Ascending aorta (tissue), 2 donors: ENCODE results near the gene GALNT13. TPM values are rescaled to one million over a fixed set of nuclear protein-coding genes. Genes with fewer than 3 reads are reported as not detected.

ENCODE experiments used
- DNase-seq, 2 donors: peaks; one replicate each; pipeline ENCODE4 v3.0.0-alpha.2; 2019; ENCODE audit warnings: low spot score in 2 of 2
- H3K27ac ChIP-seq, 2 donors: fragments of 200-600 bp; sonication (generic); one replicate each; pipeline ENCODE4 v1.5.1; 2016 to 2017; ENCODE audit warnings: mild to moderate bottlenecking in 1 of 2
- H3K27me3 ChIP-seq: fragments of 200-600 bp; sonication (generic); one replicate; pipeline ENCODE4 v1.5.1; 2017
- H3K36me3 ChIP-seq, 2 donors: fragments of 200-600 bp; sonication (generic); one replicate each; pipeline ENCODE4 v1.5.1; 2016
- H3K4me1 ChIP-seq, 2 donors: fragments of 200-600 bp; sonication (generic); one replicate each; pipeline ENCODE4 v1.5.1; 2016 to 2017; ENCODE audit warnings: mild to moderate bottlenecking in 1 of 2
- H3K4me3 ChIP-seq, 2 donors: fragments of 200-600 bp; sonication (generic); one replicate each; pipeline ENCODE4 v1.5.1; 2016 to 2017; ENCODE audit warnings: mild to moderate bottlenecking in 1 of 2
- H3K9me3 ChIP-seq, 2 donors: fragments of 200-600 bp; sonication (generic); one replicate each; pipeline ENCODE4 v1.5.1; 2016
- CTCF ChIP-seq, 3 experiments: fragments of 200-600 bp in 2 of 3; fragments of 450-650 bp in 1 of 3; sonication (generic) in 2 of 3; IDR thresholded peaks; one replicate each; pipeline ENCODE4 v1.5.1; 2016 to 2019; ENCODE audit warnings: antibody characterized with exemption in 3 of 3, mild to moderate bottlenecking in 1 of 3, moderate library complexity in 1 of 3
- intact Hi-C: fragments of 100-400 bp; cut with DNase I; formaldehyde crosslinking; loops from one replicate; pipeline ENCODE4 v1.15.1; 2023
- total RNA-seq: library from RNA; depleted of rRNA; stranded (reverse); fragments of >200 nt; gene quantifications from one replicate; pipeline ENCODE4 v1.1.0, GENCODE V29; 2016

Gene GALNT13
- total RNA-seq, 1 donor from 2014 or later, result not detected

DNA sequence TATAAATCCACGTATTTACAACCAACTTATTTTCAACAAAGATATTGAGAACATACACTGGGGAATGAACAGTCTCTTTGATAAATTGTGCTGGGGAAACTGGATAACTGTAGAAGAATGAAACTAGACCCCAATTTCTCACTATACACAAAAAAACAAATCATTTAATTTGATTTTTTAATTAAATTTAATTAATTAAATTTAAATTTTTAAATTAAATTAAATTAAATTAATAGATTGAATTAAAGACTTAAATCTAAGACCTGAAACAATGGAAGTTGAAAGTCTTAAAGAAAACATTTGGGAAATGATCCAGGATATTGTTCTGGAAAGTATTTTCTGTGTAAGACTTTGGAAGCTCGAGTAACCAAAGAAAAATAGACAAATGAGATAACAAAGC lies 301.4 kb downstream of the GALNT13 start:
- intact Hi-C loops, result no loop called here
- TF ChIP-seq CTCF (IDR thresholded peaks at IDR 0.05), result no peak
- no peak for DNase-seq
- Histone ChIP-seq H3K36me3 (no peaks in the 10 kb centered on the region), H3K27ac (no peak overlapping the region), H3K4me1 (no peaks in the 10 kb centered on the region), H3K9me3 (no peaks in the 10 kb centered on the region), H3K4me3 (no peak overlapping the region), H3K27me3 (no peaks in the 10 kb centered on the region)

DNA sequence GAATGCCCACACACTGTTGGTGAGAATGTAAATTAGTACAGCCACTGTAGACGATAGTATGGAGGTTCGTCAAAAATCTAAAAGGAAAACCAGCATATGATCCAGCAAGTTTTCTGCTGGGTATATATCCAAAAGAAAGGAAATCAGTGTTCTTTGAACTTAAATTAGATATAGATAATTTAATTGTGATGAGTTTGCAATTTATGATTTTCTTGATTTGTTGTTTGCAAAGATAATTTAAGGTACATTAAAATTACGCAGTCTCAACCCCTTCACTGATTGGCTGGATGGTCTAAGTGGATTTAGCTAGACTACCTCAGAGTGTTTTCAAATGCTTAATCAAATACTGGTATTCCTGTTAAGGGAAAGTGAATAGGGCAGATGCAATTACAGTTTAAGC lies 302.2 kb downstream of the GALNT13 start:
- TF ChIP-seq CTCF (IDR thresholded peaks at IDR 0.05), result no peak
- no peak overlapping the region for H3K4me3 ChIP-seq
- no peaks in the 10 kb centered on the region for H3K4me1 ChIP-seq
- DNase-seq, result no peak
- H3K36me3 ChIP-seq, result no peaks in the 10 kb centered on the region
- no peaks in the 10 kb centered on the region for H3K9me3 ChIP-seq
- intact Hi-C loops, result no loop called here
- no peak overlapping the region for H3K27ac ChIP-seq
- H3K27me3 ChIP-seq, result no peaks in the 10 kb centered on the region

GRCh38 chr2:154182008-154182407 lies 310.3 kb downstream of the GALNT13 start:
- no peak for DNase-seq
- no peak for TF ChIP-seq CTCF (IDR thresholded peaks at IDR 0.05)
- H3K27me3 ChIP-seq, result no peaks in the 10 kb centered on the region
- intact Hi-C loops, result no loop called here
- H3K36me3 ChIP-seq, result no peaks in the 10 kb centered on the region
- no peaks in the 10 kb centered on the region for H3K9me3 ChIP-seq
- H3K27ac ChIP-seq, result no peak overlapping the region
- H3K4me3 ChIP-seq, result no peak overlapping the region
- H3K4me1 ChIP-seq, result no peaks in the 10 kb centered on the region

DNA sequence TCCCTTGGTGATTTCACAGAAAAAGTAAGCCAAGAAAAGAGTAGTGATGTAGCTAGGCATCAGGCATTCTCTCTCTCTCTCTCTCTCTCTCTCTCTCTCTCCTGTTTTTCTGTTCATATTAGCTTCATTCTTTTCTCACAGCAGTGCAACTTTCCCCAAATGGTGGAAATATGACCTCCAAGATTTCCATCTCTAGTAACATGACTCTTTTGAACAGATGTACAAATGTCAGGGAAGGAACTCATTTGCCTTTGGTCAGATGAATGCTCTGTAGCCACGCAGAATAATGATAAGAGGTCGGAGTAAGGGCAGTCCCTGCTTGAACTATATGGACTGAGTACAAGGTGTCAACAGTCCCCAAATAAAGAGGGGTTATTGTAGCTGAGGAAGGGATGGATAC lies 316.2 kb downstream of the GALNT13 start:
- no peaks in the 10 kb centered on the region for H3K9me3 ChIP-seq
- DNase-seq, result no peak
- no peak overlapping the region for H3K4me3 ChIP-seq
- no peak for TF ChIP-seq CTCF (IDR thresholded peaks at IDR 0.05)
- no peaks in the 10 kb centered on the region for H3K4me1 ChIP-seq
- no peak overlapping the region for H3K27ac ChIP-seq
- intact Hi-C loops, result no loop called here
- no peaks in the 10 kb centered on the region for H3K27me3 ChIP-seq
- no peaks in the 10 kb centered on the region for H3K36me3 ChIP-seq

GRCh38 chr2:154189953-154190352 lies 318.2 kb downstream of the GALNT13 start:
- no peak for TF ChIP-seq CTCF (IDR thresholded peaks at IDR 0.05)
- H3K4me3 ChIP-seq, result no peak overlapping the region
- DNase-seq, result no peak
- intact Hi-C loops, result no loop called here
- no peaks in the 10 kb centered on the region for H3K4me1 ChIP-seq
- H3K27me3 ChIP-seq, result no peaks in the 10 kb centered on the region
- no peaks in the 10 kb centered on the region for H3K9me3 ChIP-seq
- no peaks in the 10 kb centered on the region for H3K36me3 ChIP-seq
- H3K27ac ChIP-seq, result no peak overlapping the region

- Histone ChIP-seq H3K4me1 (no peaks in the 10 kb centered on the region), H3K27me3 (no peaks in the 10 kb centered on the region), H3K9me3 (no peaks in the 10 kb centered on the region), H3K36me3 (no peaks in the 10 kb centered on the region), H3K27ac (no peak overlapping the region), H3K4me3 (no peak overlapping the region)
- DNase-seq, result no peak
- no peak for TF ChIP-seq CTCF (IDR thresholded peaks at IDR 0.05)
- intact Hi-C loops, result no loop called here
Observed at GRCh38 chr2:154193246-154193645, 321.5 kb downstream of the GALNT13 start.
